NCI-H1436 treated with DMSO at 0.1 percent for 48 hours (cell line): Measurements from ENCODE around the gene SLC22A12.
"Not testable (repeated sequence)": the region's sequence is repeated elsewhere in the genome, so short reads cannot be mapped to it uniquely, and the experiment has no call there.

Experiments used
- DNase-seq: peaks from one replicate; lab custom pipeline; 2025; lab: John Stamatoyannopoulos, UW

The SLC22A12 gene

DNA sequence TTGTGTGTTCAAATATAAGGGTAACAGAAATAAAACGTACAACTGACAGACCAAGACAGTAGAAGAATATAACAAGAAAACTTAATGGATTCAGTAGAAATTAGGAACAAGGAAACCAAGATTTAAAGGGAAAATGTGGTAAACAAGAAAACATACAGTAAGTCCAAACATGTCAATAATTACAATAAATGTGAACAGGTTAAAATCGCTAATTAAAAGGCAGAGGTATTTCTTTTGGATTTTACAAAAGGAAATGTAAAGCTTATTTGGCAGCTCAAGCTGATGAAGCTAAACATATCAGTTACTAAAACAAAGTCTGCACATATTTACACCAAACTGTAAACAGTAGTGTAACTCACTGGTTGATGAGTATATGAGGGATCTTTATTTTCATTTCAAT, 2.3 kb upstream of the SLC22A12 start:
- no peak for DNase-seq

DNA sequence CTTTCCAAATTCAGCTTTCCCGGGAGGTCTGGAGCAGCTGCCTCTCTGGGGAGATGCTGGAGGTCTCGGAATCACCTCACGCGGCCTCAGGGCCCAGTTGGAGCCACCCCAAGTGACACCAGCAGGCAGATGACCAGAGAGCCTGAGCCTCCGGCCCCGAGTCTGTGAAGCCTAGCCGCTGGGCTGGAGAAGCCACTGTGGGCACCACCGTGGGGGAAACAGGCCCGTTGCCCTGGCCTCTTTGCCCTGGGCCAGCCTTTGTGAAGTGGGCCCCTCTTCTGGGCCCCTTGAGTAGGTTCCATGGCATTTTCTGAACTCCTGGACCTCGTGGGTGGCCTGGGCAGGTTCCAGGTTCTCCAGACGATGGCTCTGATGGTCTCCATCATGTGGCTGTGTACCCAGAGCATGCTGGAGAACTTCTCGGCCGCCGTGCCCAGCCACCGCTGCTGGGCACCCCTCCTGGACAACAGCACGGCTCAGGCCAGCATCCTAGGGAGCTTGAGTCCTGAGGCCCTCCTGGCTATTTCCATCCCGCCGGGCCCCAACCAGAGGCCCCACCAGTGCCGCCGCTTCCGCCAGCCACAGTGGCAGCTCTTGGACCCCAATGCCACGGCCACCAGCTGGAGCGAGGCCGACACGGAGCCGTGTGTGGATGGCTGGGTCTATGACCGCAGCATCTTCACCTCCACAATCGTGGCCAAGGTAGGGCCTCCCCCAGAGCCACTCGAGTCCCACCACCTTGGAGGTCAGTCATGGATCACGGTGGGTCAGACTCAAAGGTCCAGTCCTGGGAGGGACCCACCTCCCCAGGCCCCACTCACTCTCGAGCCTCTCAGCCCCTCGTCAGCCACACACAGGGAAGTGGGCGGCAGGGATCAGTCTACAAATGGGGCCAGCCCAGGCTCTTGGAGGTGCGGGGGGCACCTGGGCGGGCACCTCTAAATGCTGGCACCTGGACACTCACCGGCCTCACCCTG, 525 bp downstream of the SLC22A12 start:
- DNase-seq, result no peak

DNA sequence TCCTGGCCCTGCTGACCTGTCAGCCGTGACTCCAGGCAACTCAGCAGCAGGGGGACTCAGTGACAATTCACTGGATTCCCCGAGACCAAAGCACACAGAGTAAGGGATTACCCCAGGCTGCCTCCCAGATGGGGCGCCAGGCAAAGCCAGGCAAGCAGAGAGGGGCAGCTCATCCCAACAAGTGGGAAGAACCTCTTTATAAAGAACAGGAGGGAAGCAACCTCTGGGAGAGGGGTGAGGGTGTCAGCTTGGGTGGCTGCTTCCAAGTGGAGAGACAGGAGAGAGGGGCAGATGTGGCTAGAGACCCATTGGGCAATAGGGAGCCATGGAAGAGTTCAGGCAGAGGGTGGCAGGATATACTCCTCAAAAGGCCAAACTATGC, 1.2 kb downstream of the SLC22A12 start:
- no peak for DNase-seq

DNA sequence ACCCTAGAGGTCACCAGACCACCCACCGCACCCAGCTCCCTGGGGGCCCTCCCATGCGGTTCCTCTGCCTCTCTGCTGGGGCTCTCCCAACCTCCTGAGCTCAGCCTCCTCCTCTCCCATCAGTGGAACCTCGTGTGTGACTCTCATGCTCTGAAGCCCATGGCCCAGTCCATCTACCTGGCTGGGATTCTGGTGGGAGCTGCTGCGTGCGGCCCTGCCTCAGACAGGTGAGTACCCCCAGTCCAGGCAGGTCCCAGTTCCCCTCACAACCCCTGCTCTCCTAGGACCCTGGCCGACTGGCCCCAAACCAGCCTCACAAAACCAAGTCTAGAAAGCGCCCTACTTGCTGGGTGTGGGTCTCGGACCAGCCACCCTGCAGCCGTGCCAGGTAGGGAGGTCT, 1.6 kb downstream of the SLC22A12 start:
- DNase-seq, result no peak

DNA sequence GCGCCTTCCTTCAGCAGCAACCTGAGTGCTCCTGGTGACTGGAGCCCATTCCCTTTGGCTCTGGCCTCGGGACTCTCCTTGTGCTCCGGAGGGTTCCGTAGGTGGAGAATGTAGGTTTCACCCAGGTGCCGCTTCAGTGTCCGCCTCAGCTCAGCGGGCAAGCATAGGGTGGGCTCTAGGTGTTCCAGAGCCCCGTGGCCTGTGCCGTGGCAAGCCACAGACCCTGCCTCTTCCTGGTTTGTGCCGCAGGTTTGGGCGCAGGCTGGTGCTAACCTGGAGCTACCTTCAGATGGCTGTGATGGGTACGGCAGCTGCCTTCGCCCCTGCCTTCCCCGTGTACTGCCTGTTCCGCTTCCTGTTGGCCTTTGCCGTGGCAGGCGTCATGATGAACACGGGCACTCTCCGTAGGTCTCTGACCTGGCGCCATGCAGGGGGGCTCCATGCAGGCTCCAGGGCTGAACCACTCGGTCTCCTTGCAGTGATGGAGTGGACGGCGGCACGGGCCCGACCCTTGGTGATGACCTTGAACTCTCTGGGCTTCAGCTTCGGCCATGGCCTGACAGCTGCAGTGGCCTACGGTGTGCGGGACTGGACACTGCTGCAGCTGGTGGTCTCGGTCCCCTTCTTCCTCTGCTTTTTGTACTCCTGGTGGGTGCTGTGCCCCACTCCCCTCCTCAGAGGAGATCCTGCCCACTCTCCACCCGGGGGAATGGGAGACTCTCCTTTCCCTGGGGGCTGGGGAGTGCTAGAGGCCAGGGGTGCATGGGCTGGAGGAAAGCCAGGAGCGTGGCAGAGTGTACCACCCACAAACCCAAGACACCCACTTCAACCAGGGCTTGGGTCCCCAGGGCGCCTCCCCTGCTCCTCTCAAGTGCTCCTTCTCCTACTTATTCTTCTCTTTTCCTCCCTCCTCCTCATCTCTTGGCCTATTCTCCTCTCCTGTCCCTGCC, 2.4 kb downstream of the SLC22A12 start:
- DNase-seq, result no peak

DNA sequence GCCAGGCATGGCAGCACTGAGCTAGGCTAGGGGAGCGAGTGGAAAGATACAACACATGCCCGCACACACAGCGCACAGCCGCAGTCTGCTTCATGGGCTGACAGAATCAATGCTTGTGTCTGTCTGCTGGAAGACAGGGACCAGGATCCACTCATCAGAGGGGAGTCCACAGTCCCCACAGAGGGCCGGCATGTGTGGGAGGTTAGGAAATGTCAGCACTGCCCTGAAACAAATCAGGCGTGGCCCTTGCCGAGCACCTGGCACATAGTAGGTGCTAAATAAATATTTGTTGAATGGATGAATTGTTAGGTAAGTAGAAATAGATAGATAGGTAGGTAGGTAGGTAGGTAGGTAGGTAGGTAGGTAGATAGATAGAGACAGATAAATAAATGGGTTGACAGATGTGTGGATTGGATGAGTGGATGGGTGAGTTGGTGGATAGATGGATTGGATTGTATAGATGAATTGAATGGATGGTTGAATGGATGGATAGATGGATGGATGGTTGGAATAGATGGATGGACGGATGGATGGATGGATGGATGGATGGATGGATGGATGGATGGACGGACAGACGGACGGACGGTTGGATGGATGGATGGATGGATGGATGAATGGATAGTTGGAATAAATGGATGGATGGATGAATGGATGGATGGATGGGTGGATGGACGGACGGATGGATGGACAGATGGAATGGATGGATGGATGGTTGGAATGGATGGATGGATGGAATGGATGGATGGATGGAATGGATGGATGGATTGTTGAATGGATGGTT, 3.3 kb downstream of the SLC22A12 start:
- no peak for DNase-seq

DNA sequence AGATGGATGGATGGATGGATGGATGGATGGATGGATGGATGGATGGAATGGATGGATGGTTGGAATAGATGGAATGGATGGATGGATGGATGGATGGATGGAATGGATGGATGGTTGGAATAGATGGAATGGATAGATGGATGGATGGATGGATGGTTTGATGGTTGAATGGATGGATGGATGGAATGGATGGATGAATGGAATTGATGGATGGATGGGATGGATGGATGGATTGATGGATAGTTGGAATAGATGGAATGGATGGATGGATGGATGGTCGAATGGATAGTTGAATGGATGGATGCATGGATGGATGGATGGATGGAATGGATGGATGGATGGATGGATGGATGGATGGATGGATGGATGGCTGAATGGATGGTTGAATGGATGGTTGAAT, 4.9 kb downstream of the SLC22A12 start:
- not testable (repeated sequence) for DNase-seq

DNA sequence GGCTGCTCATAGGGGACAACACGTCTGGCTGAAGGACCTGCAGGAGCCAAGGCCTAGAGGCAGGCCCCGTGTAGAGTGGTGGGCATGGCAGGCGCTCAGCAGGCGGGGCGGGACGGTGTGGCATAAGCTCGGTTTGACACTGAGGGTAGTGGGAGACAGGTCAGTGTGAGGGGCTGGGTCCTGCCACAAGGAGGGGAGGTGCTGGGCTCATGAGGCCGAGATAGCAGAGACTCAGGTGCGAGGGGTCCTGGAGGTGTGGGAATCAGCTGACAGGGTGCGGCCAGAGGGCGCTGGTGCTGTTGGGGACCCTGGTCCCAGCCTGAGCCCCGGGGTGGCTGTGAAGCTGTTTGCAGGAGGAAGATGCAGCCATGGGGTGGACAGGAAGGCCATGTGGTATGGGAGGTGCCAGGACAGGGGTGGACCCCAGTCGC, 6.7 kb downstream of the SLC22A12 start:
- DNase-seq, result no peak

DNA sequence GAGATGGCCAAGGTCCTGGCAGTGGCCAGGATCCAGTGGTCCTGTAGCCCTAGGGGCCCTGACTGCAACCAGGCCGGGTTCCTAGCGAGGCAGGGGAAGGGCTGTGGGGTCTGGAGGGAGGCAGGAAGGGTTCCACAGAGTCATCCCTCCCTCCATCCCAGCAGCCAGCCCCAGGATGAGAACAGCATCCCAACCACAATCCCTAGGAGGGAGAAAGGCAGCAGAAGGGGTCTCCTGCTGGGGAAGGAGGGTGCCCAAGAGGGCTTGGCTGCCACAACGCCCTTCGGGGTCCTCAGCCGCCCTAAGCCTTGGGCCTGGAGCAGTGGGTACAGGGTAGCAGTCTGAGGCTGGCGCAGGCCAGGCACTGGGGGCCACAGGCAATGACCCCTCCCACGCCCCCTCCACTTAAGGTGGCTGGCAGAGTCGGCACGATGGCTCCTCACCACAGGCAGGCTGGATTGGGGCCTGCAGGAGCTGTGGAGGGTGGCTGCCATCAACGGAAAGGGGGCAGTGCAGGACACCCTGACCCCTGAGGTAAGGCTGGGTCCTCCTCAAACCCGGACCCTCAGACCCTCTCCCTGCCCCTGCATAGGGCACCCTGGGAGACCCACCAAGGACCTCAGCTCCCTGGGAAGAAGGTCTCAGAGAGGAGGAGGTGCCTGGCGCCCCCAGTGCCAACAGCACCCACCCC, 7.2 kb downstream of the SLC22A12 start:
- no peak for DNase-seq

DNA sequence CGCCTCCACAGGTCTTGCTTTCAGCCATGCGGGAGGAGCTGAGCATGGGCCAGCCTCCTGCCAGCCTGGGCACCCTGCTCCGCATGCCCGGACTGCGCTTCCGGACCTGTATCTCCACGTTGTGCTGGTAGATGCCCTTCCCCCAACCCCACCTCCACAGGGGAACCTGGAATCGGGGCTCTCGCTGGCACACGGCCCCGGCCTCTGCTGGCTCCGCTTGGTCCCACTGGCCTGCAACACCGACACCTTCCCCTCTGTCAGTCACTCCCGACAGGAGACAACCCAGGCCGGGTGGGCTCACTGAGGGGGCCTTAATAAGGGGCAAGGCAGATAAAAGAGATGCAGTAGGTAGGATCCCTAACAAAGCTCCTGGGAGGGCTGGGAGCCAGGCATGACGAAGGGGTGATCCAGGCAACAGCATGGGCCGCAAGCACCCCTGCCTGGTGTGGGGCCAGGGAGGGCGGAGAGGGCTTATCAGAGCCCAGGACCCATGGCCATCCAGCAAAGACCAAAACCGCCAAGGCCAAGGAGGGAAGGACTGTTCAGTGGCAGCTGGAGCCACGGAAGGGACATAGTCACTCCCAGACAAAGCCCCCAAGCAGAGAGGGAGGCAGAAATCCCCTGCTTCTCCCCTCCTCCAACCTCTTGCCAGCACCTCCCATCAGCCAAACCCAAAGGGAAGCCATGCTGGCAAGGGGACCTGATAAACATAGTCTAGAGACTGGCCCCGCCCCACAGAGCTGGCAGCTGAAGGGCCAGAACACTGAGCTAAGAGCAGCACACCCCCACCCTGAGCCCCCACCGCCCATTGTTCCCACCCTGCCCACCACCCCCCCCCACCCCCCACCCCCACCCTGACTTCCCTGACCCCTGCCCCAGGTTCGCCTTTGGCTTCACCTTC, 8.0 kb downstream of the SLC22A12 start:
- no peak for DNase-seq

DNA sequence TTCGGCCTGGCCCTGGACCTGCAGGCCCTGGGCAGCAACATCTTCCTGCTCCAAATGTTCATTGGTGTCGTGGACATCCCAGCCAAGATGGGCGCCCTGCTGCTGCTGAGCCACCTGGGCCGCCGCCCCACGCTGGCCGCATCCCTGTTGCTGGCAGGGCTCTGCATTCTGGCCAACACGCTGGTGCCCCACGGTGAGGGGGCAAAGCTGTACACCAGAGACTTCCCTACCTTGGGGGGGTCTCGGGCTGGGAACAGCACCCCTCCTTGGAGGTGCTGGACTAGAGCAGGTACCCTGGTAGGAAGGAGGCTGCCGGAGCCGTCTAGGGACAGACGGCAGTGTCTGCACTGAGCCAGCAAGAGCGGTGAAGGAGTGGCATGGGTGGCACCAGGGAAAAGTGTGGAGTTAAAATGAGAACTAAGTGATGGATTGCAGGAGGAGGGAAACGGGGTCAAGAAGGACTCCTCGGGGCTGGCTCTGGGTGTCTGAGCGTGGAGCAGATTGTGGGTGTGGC, 8.7 kb downstream of the SLC22A12 start:
- no peak for DNase-seq

DNA sequence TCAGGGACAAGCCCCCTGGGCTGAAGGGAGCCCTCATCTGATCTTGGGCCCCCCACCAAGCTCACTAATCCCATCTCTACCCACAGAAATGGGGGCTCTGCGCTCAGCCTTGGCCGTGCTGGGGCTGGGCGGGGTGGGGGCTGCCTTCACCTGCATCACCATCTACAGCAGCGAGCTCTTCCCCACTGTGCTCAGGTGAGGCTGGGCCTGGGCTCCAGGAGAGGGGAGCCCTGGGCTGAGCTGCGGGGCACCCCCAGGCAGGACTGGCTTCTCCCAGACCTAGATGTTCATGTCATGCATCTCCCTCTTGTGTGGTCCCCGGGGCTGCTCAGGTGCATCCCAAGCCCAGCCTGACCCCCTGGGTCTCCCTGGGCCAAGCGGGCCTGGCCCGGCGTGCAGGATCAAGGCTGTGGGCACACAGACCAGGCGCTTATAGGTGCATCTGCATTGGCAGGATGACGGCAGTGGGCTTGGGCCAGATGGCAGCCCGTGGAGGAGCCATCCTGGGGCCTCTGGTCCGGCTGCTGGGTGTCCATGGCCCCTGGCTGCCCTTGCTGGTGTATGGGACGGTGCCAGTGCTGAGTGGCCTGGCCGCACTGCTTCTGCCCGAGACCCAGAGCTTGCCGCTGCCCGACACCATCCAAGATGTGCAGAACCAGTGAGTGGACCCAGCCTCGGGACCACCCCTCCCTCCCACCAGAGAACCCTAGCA, 9.4 kb downstream of the SLC22A12 start:
- DNase-seq, result no peak

DNA sequence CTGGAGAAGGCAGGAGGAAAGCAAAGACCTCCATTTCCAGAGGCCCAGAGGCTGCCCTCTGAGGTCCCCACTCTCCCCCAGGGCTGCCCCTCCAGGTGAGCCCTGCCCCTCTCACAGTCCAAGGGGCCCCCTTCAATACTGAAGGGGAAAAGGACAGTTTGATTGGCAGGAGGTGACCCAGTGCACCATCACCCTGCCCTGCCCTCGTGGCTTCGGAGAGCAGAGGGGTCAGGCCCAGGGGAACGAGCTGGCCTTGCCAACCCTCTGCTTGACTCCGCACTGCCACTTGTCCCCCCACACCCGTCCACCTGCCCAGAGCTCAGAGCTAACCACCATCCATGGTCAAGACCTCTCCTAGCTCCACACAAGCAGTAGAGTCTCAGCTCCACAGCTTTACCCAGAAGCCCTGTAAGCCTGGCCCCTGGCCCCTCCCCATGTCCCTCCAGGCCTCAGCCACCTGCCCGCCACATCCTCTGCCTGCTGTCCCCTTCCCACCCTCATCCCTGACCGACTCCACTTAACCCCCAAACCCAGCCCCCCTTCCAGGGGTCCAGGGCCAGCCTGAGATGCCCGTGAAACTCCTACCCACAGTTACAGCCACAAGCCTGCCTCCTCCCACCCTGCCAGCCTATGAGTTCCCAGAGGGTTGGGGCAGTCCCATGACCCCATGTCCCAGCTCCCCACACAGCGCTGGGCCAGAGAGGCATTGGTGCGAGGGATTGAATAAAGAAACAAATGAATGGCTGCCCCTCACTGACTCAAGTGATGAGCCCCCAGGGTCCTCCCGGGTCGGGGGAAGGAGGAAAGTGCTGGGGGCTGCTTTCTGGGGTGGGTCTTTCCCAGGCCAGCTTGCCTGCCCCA, 10.8 kb downstream of the SLC22A12 start:
- DNase-seq, result no peak

DNA sequence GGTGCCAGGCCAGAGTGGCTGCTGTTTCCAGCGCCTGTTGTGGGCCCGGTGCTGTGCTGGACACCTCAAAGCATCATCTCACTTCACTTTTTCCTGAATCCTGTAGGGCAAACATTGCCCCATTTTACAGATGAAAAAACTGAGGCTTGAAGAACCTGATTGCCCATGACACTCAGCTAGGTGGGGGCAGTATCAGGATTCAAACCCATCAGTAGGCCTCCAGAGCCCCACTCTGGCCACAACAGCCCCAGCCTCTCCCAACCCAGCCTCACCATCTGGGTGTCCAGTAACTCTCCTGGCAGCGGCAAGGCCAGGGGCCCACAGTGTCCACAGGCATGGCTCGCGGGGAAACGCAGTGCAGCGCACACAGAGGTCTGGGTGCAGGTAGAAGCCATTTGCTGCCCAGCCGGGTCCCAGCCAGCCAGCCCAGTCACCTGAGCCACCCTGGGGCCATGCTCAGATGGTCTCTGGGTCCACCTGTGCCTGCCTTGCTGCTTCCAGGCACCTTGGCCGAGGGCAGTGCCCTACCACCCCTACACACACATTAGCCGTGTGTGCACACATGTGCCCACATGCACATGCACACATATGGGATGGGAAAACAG, 11.5 kb downstream of the SLC22A12 start:
- no peak for DNase-seq

DNA sequence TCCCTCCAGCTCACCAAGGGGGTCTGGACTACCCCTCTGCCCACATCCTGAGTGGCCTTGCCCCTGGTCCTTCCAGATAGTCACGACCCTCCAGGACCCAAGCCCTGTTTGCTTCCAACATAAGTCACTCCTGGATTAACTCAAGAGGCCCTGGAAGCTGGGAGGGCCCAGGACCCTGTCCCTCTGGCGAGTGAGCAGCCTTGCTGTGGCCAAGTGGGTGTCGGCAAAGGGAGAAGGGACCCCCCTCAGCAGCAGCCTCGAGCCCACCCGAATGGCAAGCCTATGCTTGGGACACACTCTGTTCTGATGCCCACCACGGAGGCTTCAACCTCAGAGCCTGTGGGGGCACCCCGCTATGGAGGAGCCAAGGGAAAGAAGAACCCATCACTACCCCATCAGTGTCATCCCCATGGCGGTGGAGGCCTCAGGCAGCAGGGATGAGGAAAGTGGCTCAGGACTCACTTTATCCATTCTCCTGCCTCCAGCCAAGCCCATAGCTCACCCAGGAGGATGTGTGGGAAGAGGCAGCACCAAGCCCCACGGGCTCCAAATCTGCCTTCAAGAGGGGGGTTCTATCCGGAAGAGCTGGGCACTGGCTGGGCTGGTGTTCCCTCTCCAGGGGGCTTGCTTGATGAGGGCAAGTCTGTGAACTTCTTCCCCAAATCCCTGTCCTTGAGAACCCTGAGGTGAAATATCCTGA, 12.5 kb downstream of the SLC22A12 start:
- no peak for DNase-seq

DNA sequence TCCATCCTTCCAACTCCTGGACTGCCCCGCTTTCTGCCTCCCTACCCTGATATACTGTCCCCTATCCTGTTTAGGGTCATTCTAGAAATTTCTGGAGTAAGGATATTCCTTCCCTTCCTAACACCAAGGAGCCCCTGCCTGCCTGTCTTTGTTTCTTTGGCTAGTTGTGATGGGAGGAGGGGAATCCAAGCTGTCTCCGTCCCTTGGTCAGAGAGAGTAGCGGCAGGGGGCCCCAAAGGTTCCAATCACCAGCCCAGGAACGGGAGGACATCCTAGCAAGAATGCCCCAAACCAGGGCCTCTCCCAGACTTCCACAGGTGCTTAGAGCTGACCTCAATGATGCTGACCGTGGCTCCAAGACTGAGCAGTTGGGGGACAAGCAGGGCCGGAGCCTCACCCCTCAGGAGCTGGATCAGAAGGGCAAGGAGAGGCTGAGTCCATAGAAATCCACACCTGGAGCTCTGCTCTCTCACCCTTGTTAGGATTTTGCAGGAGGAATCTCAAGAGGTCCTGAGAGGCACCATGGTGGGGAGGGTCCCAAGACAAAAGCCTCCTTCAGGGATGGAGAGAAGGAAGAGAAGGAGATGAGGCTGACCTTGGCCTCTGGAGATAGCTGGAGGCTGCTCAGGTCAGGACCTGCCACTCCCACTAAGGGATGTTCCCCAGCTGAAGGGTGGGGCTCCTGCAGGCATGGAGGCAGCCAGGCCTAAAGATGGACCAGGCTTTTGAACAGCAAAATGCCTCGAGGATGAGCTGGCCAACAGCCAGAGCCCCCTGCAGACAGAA, 13.6 kb downstream of the SLC22A12 start:
- DNase-seq, result no peak

DNA sequence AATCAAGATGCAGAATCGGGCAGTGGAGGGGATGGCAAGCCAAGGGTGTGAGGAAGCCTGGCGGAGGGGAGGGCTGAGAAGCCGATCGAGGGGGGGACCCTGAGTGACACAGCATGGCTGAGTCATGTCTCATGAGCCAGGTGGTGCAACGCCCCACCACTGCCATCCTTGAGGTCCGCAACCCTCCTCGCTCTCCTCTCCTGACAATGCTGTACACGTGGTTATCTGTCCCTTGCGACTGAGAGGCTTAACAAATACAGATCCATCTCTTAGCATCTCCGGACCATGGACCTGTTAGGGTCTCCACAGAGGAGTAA, 14.2 kb downstream of the SLC22A12 start:
- DNase-seq, result no peak
